ENCODE measurements around the gene RETREG1. TPM values are rescaled to one million over a fixed set of nuclear protein-coding genes. Genes with fewer than 3 reads are reported as not detected.
A peak's percentile ranks its signal among the peaks of the same experiment; 100 is the strongest.
"Not testable (repeated sequence)": the region's sequence is repeated elsewhere in the genome, so short reads cannot be mapped to it uniquely, and the experiment has no call there.

The RETREG1 gene
- total RNA-seq, 2 donors from 2014 or later = 0.50 to 0.81 TPM

- no peak for DNase-seq (ENCODE audit: low spot score)
- Mint-ChIP-seq H3K9me3 (no peaks in the 10 kb centered on the region), H3K27ac (peak overlapping the region; percentile 7 to 21)
Measured at GRCh38 chr5:16461026-16461425, 155.8 kb downstream of the RETREG1 start.

GRCh38 chr5:16459451-16459850, 157.3 kb downstream of the RETREG1 start:
- DNase-seq (ENCODE audit: low spot score) = no peak
- H3K9me3 Mint-ChIP-seq = no peaks in the 10 kb centered on the region
- H3K27me3 Mint-ChIP-seq = no peaks in the 10 kb centered on the region
- H3K36me3 Mint-ChIP-seq = peaks cover 45% of the 10 kb centered on the region
- peaks cover 56 to 78% of the 10 kb centered on the region in 2 donors for H3K4me1 Mint-ChIP-seq (ENCODE audit: low read depth in 2 of 2)
- no peak for ATAC-seq
- peak overlapping the region; percentile 10 for H3K4me3 Mint-ChIP-seq
- H3K27ac Mint-ChIP-seq = peak overlapping the region in 1 of 2 donors; percentile 53

More at GRCh38 chr5:16461026-16461425, 155.8 kb downstream of the RETREG1 start:
- no peak for ATAC-seq
- H3K4me3 Mint-ChIP-seq = peak overlapping the region; percentile 34
- peaks cover 48% of the 10 kb centered on the region for H3K36me3 Mint-ChIP-seq
- no peaks in the 10 kb centered on the region for H3K27me3 Mint-ChIP-seq
- peaks cover 62 to 79% of the 10 kb centered on the region in 2 donors for H3K4me1 Mint-ChIP-seq (ENCODE audit: low read depth in 2 of 2)

DNA sequence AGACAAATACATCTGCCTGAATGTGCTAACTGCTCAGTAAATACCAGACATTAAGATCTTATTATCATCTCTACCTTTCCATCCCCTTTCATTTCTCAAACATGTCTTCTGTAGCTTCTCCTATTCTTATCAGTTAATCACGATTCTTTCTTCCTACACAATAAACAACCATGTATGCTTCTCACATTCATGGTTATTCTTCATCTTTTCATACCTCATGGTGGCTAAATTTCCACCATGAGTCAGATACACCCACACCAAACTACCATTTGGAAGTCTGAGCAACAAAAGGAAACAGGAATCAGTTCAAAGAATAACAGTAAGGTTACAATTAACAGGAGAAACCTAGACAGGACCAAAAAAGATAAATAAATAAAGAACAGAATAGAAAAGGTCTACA, 158.9 kb downstream of the RETREG1 start:
- peak overlapping the region; percentile 11 for H3K27ac Mint-ChIP-seq
- ATAC-seq (no peak), DNase-seq (ENCODE audit: low spot score) (no peak)
- H3K4me1 Mint-ChIP-seq (ENCODE audit: low read depth in 2 of 2) = peaks cover 52 to 65% of the 10 kb centered on the region in 2 donors
- H3K27me3 Mint-ChIP-seq = no peaks in the 10 kb centered on the region
- peaks cover 41% of the 10 kb centered on the region for H3K36me3 Mint-ChIP-seq
- no peaks in the 10 kb centered on the region for H3K9me3 Mint-ChIP-seq
- peak overlapping the region; percentile 4 for H3K4me3 Mint-ChIP-seq

- Mint-ChIP-seq H3K4me1 (ENCODE audit: low read depth in 2 of 2) (peaks cover 52 to 65% of the 10 kb centered on the region in 2 donors), H3K36me3 (peaks cover 43% of the 10 kb centered on the region), H3K4me3 (no peak overlapping the region), H3K27ac (peak overlapping the region; percentile 11), H3K27me3 (no peaks in the 10 kb centered on the region), H3K9me3 (no peaks in the 10 kb centered on the region)
- DNase-seq (ENCODE audit: low spot score) (no peak), ATAC-seq (no peak)
Measured at GRCh38 chr5:16457451-16457850, 159.3 kb downstream of the RETREG1 start.

- Mint-ChIP-seq H3K27me3 (no peaks in the 10 kb centered on the region), H3K4me3 (peak overlapping the region; percentile 61), H3K9me3 (no peaks in the 10 kb centered on the region), H3K36me3 (peaks cover 41% of the 10 kb centered on the region), H3K4me1 (ENCODE audit: low read depth in 2 of 2) (peaks cover 43 to 56% of the 10 kb centered on the region in 2 donors), H3K27ac (peak overlapping the region; percentile 69 to 85)
- DNase-seq (ENCODE audit: low spot score) = no peak
- peak; percentile 89 to 92 for ATAC-seq
Measured at GRCh38 chr5:16456103-16456832, 160.5 kb downstream of the RETREG1 start.

GRCh38 chr5:16455668-16456067, 161.1 kb downstream of the RETREG1 start:
- Mint-ChIP-seq H3K27ac (peak overlapping the region; percentile 69 to 85), H3K27me3 (no peaks in the 10 kb centered on the region), H3K4me1 (ENCODE audit: low read depth in 2 of 2) (peaks cover 37 to 50% of the 10 kb centered on the region in 2 donors), H3K9me3 (no peaks in the 10 kb centered on the region), H3K36me3 (peaks cover 41% of the 10 kb centered on the region), H3K4me3 (peak overlapping the region; percentile 61)
- DNase-seq (ENCODE audit: low spot score) = no peak
- ATAC-seq = peak in 1 of 2 donors; percentile 22

DNA sequence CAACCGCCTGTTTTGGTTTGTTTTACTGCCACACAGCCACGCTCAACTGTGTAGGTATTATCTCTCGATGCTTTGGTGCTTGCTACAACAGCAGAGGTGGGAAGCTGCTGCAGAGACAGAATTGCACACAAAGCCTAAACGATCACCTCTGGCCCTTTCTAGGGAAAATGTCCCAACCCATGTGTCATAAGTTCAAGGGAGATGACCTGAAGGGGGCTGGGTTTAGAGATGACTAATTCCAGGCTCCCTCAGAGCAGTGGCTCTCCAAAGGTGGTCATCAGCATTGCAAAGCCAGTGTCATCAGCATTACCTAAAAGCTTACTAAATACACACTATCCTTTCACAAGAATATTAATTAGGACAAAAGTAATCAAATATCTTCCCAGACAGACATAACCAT, 162.1 kb downstream of the RETREG1 start:
- Mint-ChIP-seq H3K27me3 (no peaks in the 10 kb centered on the region), H3K27ac (no peak overlapping the region), H3K4me3 (no peak overlapping the region), H3K9me3 (no peaks in the 10 kb centered on the region), H3K36me3 (peaks cover 47% of the 10 kb centered on the region), H3K4me1 (ENCODE audit: low read depth in 2 of 2) (peaks cover 33 to 40% of the 10 kb centered on the region in 2 donors)
- peak in 1 of 2 donors; percentile 51 for ATAC-seq
- no peak for DNase-seq (ENCODE audit: low spot score)

GRCh38 chr5:16453609-16454008, 163.2 kb downstream of the RETREG1 start:
- Mint-ChIP-seq H3K9me3 (no peaks in the 10 kb centered on the region), H3K27ac (no peak overlapping the region), H3K4me1 (ENCODE audit: low read depth in 2 of 2) (peaks cover 28 to 34% of the 10 kb centered on the region in 2 donors), H3K36me3 (peaks cover 51% of the 10 kb centered on the region), H3K27me3 (no peaks in the 10 kb centered on the region), H3K4me3 (no peak overlapping the region)
- no peak for ATAC-seq
- DNase-seq (ENCODE audit: low spot score) = no peak

GRCh38 chr5:16450163-16450562, 166.6 kb downstream of the RETREG1 start:
- ATAC-seq (no peak), DNase-seq (ENCODE audit: low spot score) (no peak)
- Mint-ChIP-seq H3K4me1 (ENCODE audit: low read depth in 2 of 2) (peaks cover 10 to 15% of the 10 kb centered on the region in 2 donors), H3K4me3 (no peak overlapping the region), H3K27me3 (no peaks in the 10 kb centered on the region), H3K9me3 (no peaks in the 10 kb centered on the region), H3K27ac (no peak overlapping the region), H3K36me3 (peaks cover 44% of the 10 kb centered on the region)

GRCh38 chr5:16446993-16447392, 169.8 kb downstream of the RETREG1 start:
- Mint-ChIP-seq H3K9me3 (no peaks in the 10 kb centered on the region), H3K4me3 (no peak overlapping the region), H3K36me3 (peaks cover 39% of the 10 kb centered on the region), H3K27me3 (no peaks in the 10 kb centered on the region), H3K4me1 (ENCODE audit: low read depth in 2 of 2) (peaks cover 0 to 3% of the 10 kb centered on the region in 2 donors), H3K27ac (no peak overlapping the region)
- DNase-seq (ENCODE audit: low spot score) (no peak), ATAC-seq (no peak)

DNA sequence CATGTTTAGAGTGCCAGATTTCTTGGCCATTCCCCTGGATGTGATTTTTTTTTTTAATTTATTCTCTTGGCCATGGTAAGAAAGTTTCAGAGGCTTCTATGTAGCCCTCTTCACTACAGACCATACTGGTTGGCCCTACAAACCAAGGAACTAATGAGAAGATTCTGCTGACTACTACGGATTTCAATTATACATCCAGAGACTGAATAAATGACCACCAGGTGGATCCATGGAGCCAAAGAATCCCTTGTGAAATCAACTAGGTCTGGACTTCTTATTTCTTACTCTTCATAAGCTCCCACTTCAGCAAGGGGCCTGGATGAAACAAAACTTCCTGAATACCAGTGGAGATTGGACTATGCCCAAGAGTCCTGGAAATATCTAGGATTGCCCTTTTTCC, 178.8 kb downstream of the RETREG1 start:
- H3K4me3 Mint-ChIP-seq = no peak overlapping the region
- no peaks in the 10 kb centered on the region for H3K36me3 Mint-ChIP-seq
- no peaks in the 10 kb centered on the region for H3K9me3 Mint-ChIP-seq
- no peaks in the 10 kb centered on the region for H3K4me1 Mint-ChIP-seq (ENCODE audit: low read depth in 2 of 2)
- H3K27ac Mint-ChIP-seq = no peak overlapping the region
- peaks cover under 1 to 9% of the 10 kb centered on the region in 2 donors for H3K27me3 Mint-ChIP-seq
- ATAC-seq (no peak), DNase-seq (ENCODE audit: low spot score) (no peak)

DNA sequence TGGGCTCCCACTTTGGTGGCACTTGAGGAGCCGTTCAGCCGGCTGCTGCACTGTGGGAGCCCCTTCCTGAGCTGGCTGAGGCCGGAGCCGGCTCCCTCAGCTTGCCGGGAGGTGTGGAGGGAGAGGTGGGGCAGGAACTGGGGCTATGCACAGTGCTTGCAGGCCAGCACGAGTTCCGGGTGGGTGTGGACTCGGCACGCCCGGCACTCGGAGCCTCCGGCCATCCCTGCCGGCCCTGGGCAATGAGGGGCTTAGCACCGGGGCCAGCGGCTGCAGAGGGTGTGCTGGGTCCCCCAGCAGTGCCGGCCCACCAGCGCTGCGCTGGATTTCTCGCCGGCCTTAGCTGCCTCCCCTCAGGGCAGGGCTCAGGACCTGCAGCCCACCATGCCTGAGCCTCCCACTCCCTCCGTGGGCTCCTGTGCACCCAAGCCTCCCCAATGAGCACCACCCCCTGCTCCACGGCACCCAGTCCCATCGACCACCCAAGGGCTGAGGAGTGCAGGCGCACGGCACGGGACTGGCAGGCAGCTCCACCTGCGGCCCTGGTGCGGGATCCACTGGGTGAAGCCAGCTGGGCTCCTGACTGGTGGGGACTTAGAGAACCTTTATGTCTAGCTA, 180.6 kb downstream of the RETREG1 start:
- not testable (repeated sequence) for DNase-seq (ENCODE audit: low spot score); H3K27ac Mint-ChIP-seq; H3K4me1 Mint-ChIP-seq (ENCODE audit: low read depth in 2 of 2); ATAC-seq; H3K4me3 Mint-ChIP-seq; H3K9me3 Mint-ChIP-seq; H3K36me3 Mint-ChIP-seq
- peaks cover 9 to 22% of the 10 kb centered on the region in 2 donors for H3K27me3 Mint-ChIP-seq

DNA sequence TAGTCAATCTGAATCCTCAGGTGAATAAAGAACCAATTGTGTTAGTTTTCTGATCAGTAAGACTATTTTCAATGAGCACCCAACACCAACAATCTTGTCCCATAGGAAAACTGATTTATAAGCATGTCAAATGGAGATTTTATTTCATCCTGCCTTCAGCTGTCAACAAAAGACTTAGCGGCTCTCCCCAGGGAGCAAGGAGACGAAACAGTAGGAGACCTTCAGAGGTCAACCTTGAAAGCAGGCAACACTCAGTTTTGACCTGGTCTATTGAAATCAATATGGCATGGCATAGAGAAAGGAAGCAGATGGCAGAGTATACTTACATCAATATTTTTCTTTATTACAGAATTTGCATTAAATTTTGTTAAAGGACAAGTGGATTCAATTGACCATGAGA, 185.3 kb downstream of the RETREG1 start:
- Mint-ChIP-seq H3K4me3 (no peak overlapping the region), H3K9me3 (no peaks in the 10 kb centered on the region), H3K4me1 (ENCODE audit: low read depth in 2 of 2) (no peaks in the 10 kb centered on the region), H3K27ac (no peak overlapping the region), H3K27me3 (peaks cover 14 to 23% of the 10 kb centered on the region in 2 donors), H3K36me3 (no peaks in the 10 kb centered on the region)
- ATAC-seq (no peak), DNase-seq (ENCODE audit: low spot score) (no peak)

DNA sequence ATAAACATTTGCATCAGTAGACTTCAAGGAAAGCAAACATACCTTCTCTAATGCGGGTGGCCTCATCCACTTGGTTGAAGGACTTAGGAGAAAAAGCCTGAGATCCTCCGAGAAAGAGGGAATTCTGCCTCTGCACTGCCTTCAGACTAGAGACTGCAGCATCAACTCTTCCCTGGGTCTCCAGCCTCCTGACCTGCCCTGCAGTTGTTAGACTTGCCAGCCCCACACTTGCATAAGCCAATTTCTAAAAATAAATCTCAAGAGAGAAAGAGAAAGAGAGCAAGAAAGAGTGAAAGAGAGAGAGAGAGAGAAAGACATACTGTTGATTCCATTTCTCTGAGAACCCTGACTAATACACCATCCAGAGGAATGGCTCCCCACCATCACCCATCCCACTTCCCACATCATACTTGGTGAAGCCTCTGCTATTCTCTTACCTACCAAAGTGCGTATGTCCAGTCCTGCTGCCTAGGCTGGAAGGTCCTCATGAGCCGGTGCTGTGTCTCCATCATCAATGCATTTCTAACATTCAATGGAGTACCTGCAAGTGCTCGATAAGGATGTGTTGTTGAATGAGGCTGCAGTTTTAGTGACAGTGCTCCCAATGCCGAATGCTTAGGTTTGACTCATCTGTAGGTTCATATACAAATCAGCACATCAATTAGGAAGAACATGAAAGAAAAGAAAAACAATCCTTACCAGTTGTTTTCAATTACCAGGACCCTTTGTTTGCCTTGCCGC, 186.3 kb downstream of the RETREG1 start:
- Mint-ChIP-seq H3K36me3 (no peaks in the 10 kb centered on the region), H3K4me1 (ENCODE audit: low read depth in 2 of 2) (no peaks in the 10 kb centered on the region), H3K27me3 (peaks cover 14 to 23% of the 10 kb centered on the region in 2 donors), H3K27ac (no peak overlapping the region), H3K9me3 (no peaks in the 10 kb centered on the region), H3K4me3 (no peak overlapping the region)
- ATAC-seq = no peak
- no peak for DNase-seq (ENCODE audit: low spot score)
